Neural progenitor cell (in vitro differentiated cells): ENCODE results near the gene CUTC.

Experiments used
- CTCF ChIP-seq: fragments of 200-600 bp; sonication (generic); IDR thresholded peaks from 2 replicates; pipeline ENCODE4 v1.5.1; 2017; ENCODE audit warnings: antibody characterized with exemption, mild to moderate bottlenecking
- EZH2 ChIP-seq: fragments of 200-600 bp; sonication (generic); IDR thresholded peaks from 2 replicates; pipeline ENCODE4 v1.6.1; 2017; ENCODE audit warnings: antibody characterized with exemption, mild to moderate bottlenecking, moderate library complexity
- EZH2phosphoT487 ChIP-seq: fragments of 200-600 bp; sonication (generic); IDR thresholded peaks from 2 replicates; pipeline ENCODE4 v1.6.1; 2017; ENCODE audit warnings: antibody characterized with exemption

GRCh38 chr10:99785646-99786045 is 53.6 kb downstream of the CUTC start:
- TF ChIP-seq EZH2 (no peak), CTCF (no peak), EZH2phosphoT487 (no peak)
